Epithelial cell of esophagus (primary cell): ENCODE results near the gene ATP6V0E2.
A peak's percentile ranks its signal among the peaks of the same experiment; 100 is the strongest.

Source experiments
- DNase-seq: peaks from one replicate; pipeline ENCODE4 v3.0.0; 2010; ENCODE audit warnings: low read depth
- H3K4me3 ChIP-seq: 2 replicates; pipeline ENCODE4 v1.5.1; 2011; ENCODE audit warnings: mild to moderate bottlenecking, low read length, control low read depth
- CTCF ChIP-seq: IDR thresholded peaks from 2 replicates; pipeline ENCODE4 v1.5.1; 2011; ENCODE audit warnings: low read depth, mild to moderate bottlenecking, low read length, control low read depth, inconsistent platforms; ENCODE audit not compliant: insufficient read depth; ENCODE audit errors: missing control alignments

Gene ATP6V0E2

GRCh38 chr7:149856583-149856982 is 17.2 kb upstream of the ATP6V0E2 start:
- DNase-seq = peak; percentile 37
- no peak overlapping the region for H3K4me3 ChIP-seq
- TF ChIP-seq CTCF = no peak

- no peak for TF ChIP-seq CTCF
- DNase-seq = peak; percentile 41
- H3K4me3 ChIP-seq = no peak overlapping the region
These were observed 14.4 kb upstream of the ATP6V0E2 start for GRCh38 chr7:149859369-149859768.

GRCh38 chr7:149859876-149860275 is 13.9 kb upstream of the ATP6V0E2 start:
- no peak for DNase-seq
- no peak overlapping the region for H3K4me3 ChIP-seq
- no peak for TF ChIP-seq CTCF

- H3K4me3 ChIP-seq = no peak overlapping the region
- peak; percentile 1 for TF ChIP-seq CTCF
- no peak for DNase-seq
These were observed 12.7 kb upstream of the ATP6V0E2 start for GRCh38 chr7:149860821-149861727.

GRCh38 chr7:149861728-149862045 is 12.1 kb upstream of the ATP6V0E2 start:
- TF ChIP-seq CTCF = no peak
- DNase-seq = no peak
- H3K4me3 ChIP-seq = no peak overlapping the region

GRCh38 chr7:149862156-149862555 is 11.6 kb upstream of the ATP6V0E2 start:
- TF ChIP-seq CTCF = no peak
- H3K4me3 ChIP-seq = no peak overlapping the region
- DNase-seq = no peak

- no peak overlapping the region for H3K4me3 ChIP-seq
- no peak for TF ChIP-seq CTCF
- no peak for DNase-seq
These were observed 10.3 kb upstream of the ATP6V0E2 start for GRCh38 chr7:149863500-149863899.
